ENCODE results near the gene CENPF.
"Not testable (repeated sequence)": the region's sequence is repeated elsewhere in the genome, so short reads cannot be mapped to it uniquely, and the experiment has no call there.

CENPF gene

GRCh38 chr1:214569357-214570004, 33.5 kb upstream of the CENPF start:
- TF ChIP-seq PAX5 (IDR thresholded peaks at IDR 0.05; ENCODE audit: insufficient read depth, low read length, severe bottlenecking) (no peak), SPI1 (IDR thresholded peaks at IDR 0.05; ENCODE audit: low read depth, low read length) (no peak), TAF1 (IDR thresholded peaks at IDR 0.05; ENCODE audit: low read depth, low read length) (no peak), POU2F2 (IDR thresholded peaks at IDR 0.05; ENCODE audit: low read depth, low read length) (no peak), POLR2A (IDR thresholded peaks at IDR 0.05; ENCODE audit: low read depth, low read length) (no peak), POLR2AphosphoS5 (IDR thresholded peaks at IDR 0.05; ENCODE audit: low read depth, low read length) (no peak)
- FAIRE-seq, result no peak
- no peak for DNase-seq (ENCODE audit: insufficient read length, low spot score)

- DNase-seq (ENCODE audit: insufficient read length, low spot score) (no peak), FAIRE-seq (no peak)
- TF ChIP-seq POLR2AphosphoS5 (IDR thresholded peaks at IDR 0.05; ENCODE audit: low read depth, low read length) (no peak), SPI1 (IDR thresholded peaks at IDR 0.05; ENCODE audit: low read depth, low read length) (no peak), PAX5 (IDR thresholded peaks at IDR 0.05; ENCODE audit: insufficient read depth, low read length, severe bottlenecking) (no peak), POLR2A (IDR thresholded peaks at IDR 0.05; ENCODE audit: low read depth, low read length) (no peak)
These were observed 32.6 kb upstream of the CENPF start for GRCh38 chr1:214570442-214570841.

- TF ChIP-seq POLR2AphosphoS5 (IDR thresholded peaks at IDR 0.05; ENCODE audit: low read depth, low read length), result no peak
- TF ChIP-seq POU2F2 (IDR thresholded peaks at IDR 0.05; ENCODE audit: low read depth, low read length), result no peak
- no peak for TF ChIP-seq PAX5 (IDR thresholded peaks at IDR 0.05; ENCODE audit: insufficient read depth, low read length, severe bottlenecking)
- no peak for TF ChIP-seq SPI1 (IDR thresholded peaks at IDR 0.05; ENCODE audit: low read depth, low read length)
- TF ChIP-seq TAF1 (IDR thresholded peaks at IDR 0.05; ENCODE audit: low read depth, low read length), result no peak
- no peak for TF ChIP-seq POLR2A (IDR thresholded peaks at IDR 0.05; ENCODE audit: low read depth, low read length)
- no peak for FAIRE-seq
- no peak for DNase-seq (ENCODE audit: insufficient read length, low spot score)
These were observed 31.7 kb upstream of the CENPF start for GRCh38 chr1:214571281-214571680.

- DNase-seq (ENCODE audit: insufficient read length, low spot score) (no peak), FAIRE-seq (no peak)
- TF ChIP-seq TAF1 (IDR thresholded peaks at IDR 0.05; ENCODE audit: low read depth, low read length) (no peak), SPI1 (IDR thresholded peaks at IDR 0.05; ENCODE audit: low read depth, low read length) (no peak), POLR2AphosphoS5 (IDR thresholded peaks at IDR 0.05; ENCODE audit: low read depth, low read length) (no peak), PAX5 (IDR thresholded peaks at IDR 0.05; ENCODE audit: insufficient read depth, low read length, severe bottlenecking) (no peak), POLR2A (IDR thresholded peaks at IDR 0.05; ENCODE audit: low read depth, low read length) (no peak), POU2F2 (IDR thresholded peaks at IDR 0.05; ENCODE audit: low read depth, low read length) (no peak)
These were observed 29.3 kb upstream of the CENPF start for GRCh38 chr1:214573386-214574318.

GRCh38 chr1:214574598-214575411, 28.2 kb upstream of the CENPF start:
- no peak for FAIRE-seq
- no peak for TF ChIP-seq POU2F2 (IDR thresholded peaks at IDR 0.05; ENCODE audit: low read depth, low read length)
- no peak for TF ChIP-seq POLR2A (IDR thresholded peaks at IDR 0.05; ENCODE audit: low read depth, low read length)
- TF ChIP-seq TAF1 (IDR thresholded peaks at IDR 0.05; ENCODE audit: low read depth, low read length), result no peak
- no peak for TF ChIP-seq PAX5 (IDR thresholded peaks at IDR 0.05; ENCODE audit: insufficient read depth, low read length, severe bottlenecking)
- no peak for TF ChIP-seq POLR2AphosphoS5 (IDR thresholded peaks at IDR 0.05; ENCODE audit: low read depth, low read length)
- TF ChIP-seq SPI1 (IDR thresholded peaks at IDR 0.05; ENCODE audit: low read depth, low read length), result no peak
- DNase-seq (ENCODE audit: insufficient read length, low spot score), result no peak

- not testable (repeated sequence) for FAIRE-seq; DNase-seq (ENCODE audit: insufficient read length, low spot score)
These were observed 26.9 kb upstream of the CENPF start for GRCh38 chr1:214576120-214576519.

- FAIRE-seq, result no peak
- TF ChIP-seq SPI1 (IDR thresholded peaks at IDR 0.05; ENCODE audit: low read depth, low read length) (no peak), PAX5 (IDR thresholded peaks at IDR 0.05; ENCODE audit: insufficient read depth, low read length, severe bottlenecking) (no peak), POLR2AphosphoS5 (IDR thresholded peaks at IDR 0.05; ENCODE audit: low read depth, low read length) (no peak), POLR2A (IDR thresholded peaks at IDR 0.05; ENCODE audit: low read depth, low read length) (no peak), TAF1 (IDR thresholded peaks at IDR 0.05; ENCODE audit: low read depth, low read length) (no peak)
These were observed 23.8 kb upstream of the CENPF start for GRCh38 chr1:214579183-214579582.

GRCh38 chr1:214581785-214582184, 21.2 kb upstream of the CENPF start:
- FAIRE-seq (no peak), DNase-seq (ENCODE audit: insufficient read length, low spot score) (no peak)
- no peak for TF ChIP-seq POLR2A (IDR thresholded peaks at IDR 0.05; ENCODE audit: low read depth, low read length)
- TF ChIP-seq POU2F2 (IDR thresholded peaks at IDR 0.05; ENCODE audit: low read depth, low read length), result no peak
- TF ChIP-seq TAF1 (IDR thresholded peaks at IDR 0.05; ENCODE audit: low read depth, low read length), result no peak
- no peak for TF ChIP-seq SPI1 (IDR thresholded peaks at IDR 0.05; ENCODE audit: low read depth, low read length)
- TF ChIP-seq POLR2AphosphoS5 (IDR thresholded peaks at IDR 0.05; ENCODE audit: low read depth, low read length), result no peak
- no peak for TF ChIP-seq PAX5 (IDR thresholded peaks at IDR 0.05; ENCODE audit: insufficient read depth, low read length, severe bottlenecking)

More at GRCh38 chr1:214579183-214579582, 23.8 kb upstream of the CENPF start:
- DNase-seq (ENCODE audit: insufficient read length, low spot score), result no peak

GRCh38 chr1:214582289-214582891, 20.6 kb upstream of the CENPF start:
- TF ChIP-seq POLR2AphosphoS5 (IDR thresholded peaks at IDR 0.05; ENCODE audit: low read depth, low read length), result no peak
- no peak for TF ChIP-seq PAX5 (IDR thresholded peaks at IDR 0.05; ENCODE audit: insufficient read depth, low read length, severe bottlenecking)
- no peak for TF ChIP-seq POU2F2 (IDR thresholded peaks at IDR 0.05; ENCODE audit: low read depth, low read length)
- TF ChIP-seq SPI1 (IDR thresholded peaks at IDR 0.05; ENCODE audit: low read depth, low read length), result no peak
- TF ChIP-seq POLR2A (IDR thresholded peaks at IDR 0.05; ENCODE audit: low read depth, low read length), result no peak
- no peak for FAIRE-seq

More at GRCh38 chr1:214582289-214582891, 20.6 kb upstream of the CENPF start:
- DNase-seq (ENCODE audit: insufficient read length, low spot score), result no peak

Data from GM12891 (cell line).